Kidney (tissue), 14 donors: ENCODE measurements around the gene PCLO. TPM values are rescaled to one million over a fixed set of nuclear protein-coding genes. Genes with fewer than 3 reads are reported as not detected.
"Not testable (repeated sequence)": the region's sequence is repeated elsewhere in the genome, so short reads cannot be mapped to it uniquely, and the experiment has no call there.

ENCODE experiments used
- DNase-seq, 5 donors: peaks; one replicate each; pipeline ENCODE4 v3.0.0-alpha.2; 2013 to 2020
- FAIRE-seq: peaks from 2 replicates; lab custom pipeline; 2012; peaks lifted over from hg19 to GRCh38; lab: Jason Lieb, UNC
- H3K27ac ChIP-seq, 2 donors: one replicate each; pipeline ENCODE4 v1.7.0; 2013; ENCODE audit warnings: low read depth in 2 of 2, low read length in 2 of 2, inconsistent platforms in 1 of 2
- H3K27me3 ChIP-seq: one replicate; pipeline ENCODE4 v1.7.1; 2013; ENCODE audit warnings: low read length, inconsistent platforms; ENCODE audit not compliant: control insufficient read depth, insufficient read depth
- H3K36me3 ChIP-seq, 3 donors: one replicate each; pipeline versions ENCODE4 v1.7.0 to v1.7.1; 2013; ENCODE audit warnings: low read length in 3 of 3, control low read depth in 1 of 3, inconsistent platforms in 1 of 3; ENCODE audit not compliant: insufficient read depth in 3 of 3, control insufficient read depth in 2 of 3
- H3K4me1 ChIP-seq, 3 donors: one replicate each; pipeline versions ENCODE4 v1.7.0 to v1.7.1; 2013; ENCODE audit warnings: low read length in 3 of 3, inconsistent platforms in 1 of 3, low read depth in 1 of 3; ENCODE audit not compliant: control insufficient read depth in 2 of 3, insufficient read depth in 2 of 3
- H3K4me3 ChIP-seq, 3 donors: one replicate each; pipeline versions ENCODE4 v1.7.0 to v1.8.1; 2013; ENCODE audit warnings: low read length in 3 of 3, control low read depth in 1 of 3, inconsistent platforms in 1 of 3
- H3K9ac ChIP-seq, 3 donors: one replicate each; pipeline versions ENCODE4 v1.7.0 to v1.7.1; 2013; ENCODE audit warnings: low read length in 3 of 3, control low read depth in 1 of 3, inconsistent platforms in 1 of 3
- H3K9me3 ChIP-seq, 3 donors: one replicate each; pipeline versions ENCODE4 v1.7.0 to v1.7.1; 2013; ENCODE audit warnings: low read length in 3 of 3, control low read depth in 1 of 3, inconsistent platforms in 1 of 3; ENCODE audit not compliant: control insufficient read depth in 2 of 3, insufficient read depth in 1 of 3
- CTCF ChIP-seq: IDR thresholded peaks from 3 replicates; pipeline ENCODE4 v1.5.1; 2012; ENCODE audit warnings: mild to moderate bottlenecking, moderate library complexity, borderline replicate concordance; ENCODE audit not compliant: insufficient read depth; ENCODE audit errors: extremely low read depth
- intact Hi-C: fragments of 100-400 bp; cut with DNase I; formaldehyde crosslinking; loops from one replicate; pipeline ENCODE4 v1.11.1; 2022
- polyA plus RNA-seq: library from polyadenylated mRNA; stranded (reverse); fragments of 350-450 nt; fragmentation: Illumina TruSeq; extraction: RNeasy Lipid Tissue Mini Kit (QIAGEN cat#74804); gene quantifications from one replicate; pipeline ENCODE4 v1.2.3, GENCODE V29; 2014; ENCODE audit warnings: low read depth, low replicate concordance; ENCODE audit not compliant: insufficient read depth
- total RNA-seq: library from RNA; stranded (reverse); fragmentation: NEBNext Ultra II Directional; extraction: Animal tissue kit (Norgen Biotek cat#: 25700); gene quantifications from one replicate; pipeline ENCODE4 v1.2.1, GENCODE V29; 2021
- donor health status: control.
- donor health status: control.
- donor health status: control.
- donor health status: control.
- donor health status: control.
- donor health status: DM: yes; HTN: yes; CAD: no.
- donor health status: Normal renal cell carcinoma (clear cell type).

The PCLO gene
- total and polyA plus RNA-seq, 2 donors from 2014 or later = 4.0 to 12.0 TPM

- no peak for TF ChIP-seq CTCF
- Histone ChIP-seq H3K36me3 (no peaks in the 10 kb centered on the region), H3K27ac (no peak overlapping the region), H3K9me3 (no peaks in the 10 kb centered on the region), H3K27me3 (no peaks in the 10 kb centered on the region), H3K4me3 (no peak overlapping the region), H3K9ac (no peak overlapping the region), H3K4me1 (no peaks in the 10 kb centered on the region)
- intact Hi-C loops = no loop called here
- DNase-seq (no peak), FAIRE-seq (no peak)
Measured at GRCh38 chr7:82715344-82715743, 447.3 kb downstream of the PCLO start.

GRCh38 chr7:82714883-82715282, 447.8 kb downstream of the PCLO start:
- no peak for FAIRE-seq
- Histone ChIP-seq H3K4me1 (no peaks in the 10 kb centered on the region), H3K4me3 (no peak overlapping the region), H3K9me3 (no peaks in the 10 kb centered on the region), H3K27ac (no peak overlapping the region), H3K36me3 (no peaks in the 10 kb centered on the region), H3K9ac (no peak overlapping the region), H3K27me3 (no peaks in the 10 kb centered on the region)
- DNase-seq = no peak
- TF ChIP-seq CTCF = no peak
- intact Hi-C loops = no loop called here

- H3K4me1 ChIP-seq = no peaks in the 10 kb centered on the region
- H3K4me3 ChIP-seq = no peak overlapping the region
- no peaks in the 10 kb centered on the region for H3K36me3 ChIP-seq
- no peak for TF ChIP-seq CTCF
- no peak overlapping the region for H3K27ac ChIP-seq
- H3K9ac ChIP-seq = no peak overlapping the region
- DNase-seq (no peak), FAIRE-seq (no peak)
- no peaks in the 10 kb centered on the region for H3K9me3 ChIP-seq
- intact Hi-C loops = no loop called here
- no peaks in the 10 kb centered on the region for H3K27me3 ChIP-seq
Measured at GRCh38 chr7:82713506-82713905, 449.2 kb downstream of the PCLO start.

GRCh38 chr7:82706344-82706743, 456.3 kb downstream of the PCLO start:
- H3K27ac ChIP-seq, H3K27me3 ChIP-seq, intact Hi-C loops, FAIRE-seq, H3K9me3 ChIP-seq, DNase-seq, H3K4me1 ChIP-seq, H3K36me3 ChIP-seq, H3K9ac ChIP-seq, H3K4me3 ChIP-seq: not testable (repeated sequence)
